Skeletal muscle satellite cell (primary cell): ENCODE results near the gene RASD1.

Experiments used
- H3K27me3 ChIP-seq: 2 replicates; pipeline ENCODE4 v1.7.0; 2013; ENCODE audit warnings: low read length; ENCODE audit not compliant: control insufficient read depth, insufficient read depth
- H3K36me3 ChIP-seq: 2 replicates; pipeline ENCODE4 v1.7.0; 2013; ENCODE audit warnings: mild to moderate bottlenecking, control low read depth, low read length; ENCODE audit not compliant: insufficient read depth
- H3K4me1 ChIP-seq: 2 replicates; pipeline ENCODE4 v1.7.0; 2013; ENCODE audit warnings: low read length; ENCODE audit not compliant: control insufficient read depth, insufficient read depth
- H3K4me2 ChIP-seq: 2 replicates; pipeline ENCODE4 v1.7.0; 2013; ENCODE audit warnings: mild to moderate bottlenecking, low read length
- H3K4me3 ChIP-seq: 2 replicates; pipeline ENCODE4 v1.7.0; 2013; ENCODE audit warnings: low read length
- H3K9ac ChIP-seq: 2 replicates; pipeline ENCODE4 v1.7.0; 2013; ENCODE audit warnings: mild to moderate bottlenecking, low read depth, low read length, moderate library complexity
- H3K9me3 ChIP-seq: replicated peaks from 2 replicates; pipeline ENCODE4 v1.7.0; 2013; ENCODE audit warnings: mild to moderate bottlenecking, control low read depth, low read length

The RASD1 gene

DNA sequence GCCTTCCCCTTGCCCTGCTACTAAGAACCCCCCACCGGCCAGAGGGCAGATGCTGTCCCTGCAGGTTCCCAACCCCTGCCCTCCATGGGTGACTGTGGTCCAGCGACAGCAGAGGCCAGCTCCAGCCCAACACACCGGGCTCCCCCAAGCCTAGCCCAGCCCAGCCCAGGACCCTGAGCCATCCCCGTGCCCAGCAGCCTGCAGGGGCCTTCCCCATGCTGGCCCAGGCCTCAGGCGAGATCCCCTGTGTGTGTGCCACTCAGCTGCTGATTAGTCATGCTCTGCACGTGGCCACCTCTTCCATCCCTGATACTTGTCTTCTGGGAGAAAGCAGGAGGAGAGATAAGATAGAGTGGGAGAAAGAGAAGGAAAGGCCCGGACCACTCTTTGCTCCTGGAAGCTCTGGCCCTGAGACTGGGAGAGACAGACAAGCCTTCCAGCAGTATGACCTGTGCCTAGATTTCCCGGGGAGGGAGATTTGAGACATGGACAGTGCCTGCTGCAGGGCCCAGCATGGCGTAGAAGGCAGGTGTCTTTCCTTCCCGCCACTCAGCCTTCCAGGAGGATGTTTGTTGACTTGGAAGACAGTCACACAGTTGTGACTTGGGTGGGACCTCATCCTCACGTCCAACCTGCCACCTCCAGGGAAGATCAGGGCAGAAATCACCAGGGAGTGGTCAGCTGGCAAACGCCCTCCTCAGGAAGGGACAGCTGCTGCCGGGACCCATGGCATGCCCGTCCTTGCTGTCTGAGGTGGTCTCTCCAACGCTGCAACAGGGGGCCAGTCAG is 41.3 kb upstream of the RASD1 start:
- Histone ChIP-seq H3K9ac (no peak overlapping the region), H3K4me3 (no peak overlapping the region), H3K4me1 (peaks cover 16% of the 10 kb centered on the region), H3K36me3 (no peaks in the 10 kb centered on the region), H3K9me3 (no peaks in the 10 kb centered on the region), H3K4me2 (no peak overlapping the region), H3K27me3 (no peaks in the 10 kb centered on the region)

DNA sequence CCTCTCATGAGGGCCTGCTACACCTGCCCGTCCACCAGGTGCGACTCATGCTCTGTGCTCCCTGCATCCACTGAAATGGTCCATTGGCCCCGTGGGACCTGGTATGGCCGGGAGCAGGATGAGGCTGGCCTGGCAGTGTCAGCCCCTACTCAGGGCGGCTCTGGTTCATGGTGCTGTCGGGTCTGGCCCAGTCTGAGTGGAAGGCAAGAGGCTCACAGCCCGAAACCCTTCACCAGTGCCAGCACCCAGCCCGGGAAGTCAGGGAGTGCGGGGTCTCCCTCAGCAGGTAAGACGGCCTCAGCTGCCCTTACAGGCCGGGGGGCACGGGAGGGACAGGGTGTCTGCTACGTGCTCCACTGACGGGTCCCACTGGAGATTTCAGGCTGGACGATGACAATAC is 40.5 kb upstream of the RASD1 start:
- H3K27me3 ChIP-seq = no peaks in the 10 kb centered on the region
- no peaks in the 10 kb centered on the region for H3K9me3 ChIP-seq
- H3K36me3 ChIP-seq = no peaks in the 10 kb centered on the region
- H3K4me3 ChIP-seq = no peak overlapping the region
- H3K4me2 ChIP-seq = no peak overlapping the region
- peaks cover 16% of the 10 kb centered on the region for H3K4me1 ChIP-seq
- no peak overlapping the region for H3K9ac ChIP-seq

DNA sequence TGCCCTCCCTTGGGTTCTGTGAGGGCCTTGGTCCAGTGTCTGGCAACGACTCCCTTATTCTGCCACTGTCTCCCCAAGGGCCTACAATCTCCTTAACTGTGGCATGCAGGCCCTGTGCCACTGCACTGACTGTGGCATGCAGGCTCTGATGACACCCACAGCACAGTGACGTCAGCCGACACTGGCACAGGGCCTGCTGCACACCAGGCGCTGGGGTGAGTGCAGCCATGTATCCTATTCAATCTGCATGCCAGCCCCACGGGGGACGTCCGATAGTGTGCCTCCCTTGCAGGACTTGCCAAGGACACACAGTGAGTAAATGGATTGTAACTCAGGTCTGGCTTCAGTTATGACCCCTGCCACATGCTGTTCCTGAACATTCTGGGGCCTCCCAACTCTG is 39.8 kb upstream of the RASD1 start:
- no peaks in the 10 kb centered on the region for H3K36me3 ChIP-seq
- H3K9ac ChIP-seq = no peak overlapping the region
- H3K9me3 ChIP-seq = no peaks in the 10 kb centered on the region
- H3K4me3 ChIP-seq = no peak overlapping the region
- H3K4me2 ChIP-seq = no peak overlapping the region
- no peaks in the 10 kb centered on the region for H3K27me3 ChIP-seq
- H3K4me1 ChIP-seq = peaks cover 16% of the 10 kb centered on the region

DNA sequence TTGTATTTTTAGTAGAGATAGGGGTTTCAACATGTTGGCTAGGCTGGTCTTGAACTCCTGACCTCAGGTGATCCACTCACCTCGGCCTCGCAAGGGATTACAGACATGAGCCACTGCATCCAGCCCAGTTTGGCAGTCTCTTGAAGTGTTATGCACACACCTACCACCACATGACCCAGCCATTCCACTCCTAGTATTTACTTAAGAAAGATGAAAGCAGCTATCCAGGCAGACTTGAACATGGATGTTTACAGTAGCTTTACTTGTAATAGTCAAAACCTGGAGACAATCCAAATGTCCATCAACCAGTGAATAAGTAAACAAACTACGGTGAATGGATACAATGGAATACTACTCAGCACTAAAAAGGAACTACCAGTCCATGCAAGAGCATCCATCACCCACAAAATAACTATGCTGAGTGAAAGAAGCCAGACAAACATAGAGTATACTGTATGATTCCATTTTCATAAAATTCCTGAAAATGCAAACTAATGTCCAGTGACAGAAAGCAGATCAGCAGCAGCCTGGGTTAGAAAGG is 37.8 kb upstream of the RASD1 start:
- peaks cover 16% of the 10 kb centered on the region for H3K4me1 ChIP-seq
- no peaks in the 10 kb centered on the region for H3K9me3 ChIP-seq
- H3K4me2 ChIP-seq = no peak overlapping the region

DNA sequence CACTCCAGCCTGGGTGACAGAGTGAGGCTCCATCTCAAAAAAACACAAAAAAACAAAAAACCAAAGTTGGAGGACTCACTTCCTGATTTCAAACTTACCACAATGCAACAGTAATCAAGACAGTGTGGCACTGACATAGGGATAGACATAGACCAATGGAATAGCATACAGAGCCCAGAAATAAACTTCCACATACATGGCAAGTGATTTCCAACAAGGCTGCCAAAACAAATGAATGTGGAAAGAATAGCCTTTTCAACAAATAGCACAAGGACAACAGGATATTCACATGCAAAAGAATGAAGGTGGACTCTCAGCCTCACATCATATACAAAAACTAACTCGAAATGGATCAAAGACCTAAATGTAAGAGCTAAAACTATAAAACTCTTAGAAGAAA is 36.8 kb upstream of the RASD1 start:
- Histone ChIP-seq H3K9ac (no peak overlapping the region), H3K4me2 (no peak overlapping the region), H3K9me3 (no peaks in the 10 kb centered on the region), H3K4me3 (no peak overlapping the region), H3K27me3 (no peaks in the 10 kb centered on the region), H3K36me3 (no peaks in the 10 kb centered on the region), H3K4me1 (peaks cover 12% of the 10 kb centered on the region)

More for the DNA sequence above, 37.8 kb upstream of the RASD1 start:
- no peak overlapping the region for H3K4me3 ChIP-seq
- H3K36me3 ChIP-seq = no peaks in the 10 kb centered on the region
- no peak overlapping the region for H3K9ac ChIP-seq
- H3K27me3 ChIP-seq = no peaks in the 10 kb centered on the region

DNA sequence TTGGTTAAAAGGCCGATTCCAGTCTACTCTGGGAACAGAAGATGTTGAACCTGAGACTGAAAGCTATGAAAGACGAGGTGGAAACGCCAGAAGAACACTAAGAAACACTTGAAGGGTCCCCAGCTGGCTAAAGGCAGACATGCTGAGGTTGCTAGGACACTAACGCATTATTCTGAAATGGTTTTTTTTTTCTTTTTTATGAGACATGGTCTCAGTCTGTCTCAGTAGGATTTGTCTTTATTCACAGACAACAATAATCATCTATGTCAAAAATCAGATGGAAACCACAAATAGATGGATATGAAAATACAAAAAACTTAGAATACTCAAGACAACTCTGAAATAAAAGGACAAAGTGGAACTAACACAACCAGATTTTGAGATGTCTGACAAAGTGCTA is 35.0 kb upstream of the RASD1 start:
- Histone ChIP-seq H3K4me2 (no peak overlapping the region), H3K4me3 (no peak overlapping the region), H3K9ac (no peak overlapping the region), H3K9me3 (no peaks in the 10 kb centered on the region), H3K36me3 (no peaks in the 10 kb centered on the region), H3K4me1 (peaks cover 7% of the 10 kb centered on the region), H3K27me3 (no peaks in the 10 kb centered on the region)

DNA sequence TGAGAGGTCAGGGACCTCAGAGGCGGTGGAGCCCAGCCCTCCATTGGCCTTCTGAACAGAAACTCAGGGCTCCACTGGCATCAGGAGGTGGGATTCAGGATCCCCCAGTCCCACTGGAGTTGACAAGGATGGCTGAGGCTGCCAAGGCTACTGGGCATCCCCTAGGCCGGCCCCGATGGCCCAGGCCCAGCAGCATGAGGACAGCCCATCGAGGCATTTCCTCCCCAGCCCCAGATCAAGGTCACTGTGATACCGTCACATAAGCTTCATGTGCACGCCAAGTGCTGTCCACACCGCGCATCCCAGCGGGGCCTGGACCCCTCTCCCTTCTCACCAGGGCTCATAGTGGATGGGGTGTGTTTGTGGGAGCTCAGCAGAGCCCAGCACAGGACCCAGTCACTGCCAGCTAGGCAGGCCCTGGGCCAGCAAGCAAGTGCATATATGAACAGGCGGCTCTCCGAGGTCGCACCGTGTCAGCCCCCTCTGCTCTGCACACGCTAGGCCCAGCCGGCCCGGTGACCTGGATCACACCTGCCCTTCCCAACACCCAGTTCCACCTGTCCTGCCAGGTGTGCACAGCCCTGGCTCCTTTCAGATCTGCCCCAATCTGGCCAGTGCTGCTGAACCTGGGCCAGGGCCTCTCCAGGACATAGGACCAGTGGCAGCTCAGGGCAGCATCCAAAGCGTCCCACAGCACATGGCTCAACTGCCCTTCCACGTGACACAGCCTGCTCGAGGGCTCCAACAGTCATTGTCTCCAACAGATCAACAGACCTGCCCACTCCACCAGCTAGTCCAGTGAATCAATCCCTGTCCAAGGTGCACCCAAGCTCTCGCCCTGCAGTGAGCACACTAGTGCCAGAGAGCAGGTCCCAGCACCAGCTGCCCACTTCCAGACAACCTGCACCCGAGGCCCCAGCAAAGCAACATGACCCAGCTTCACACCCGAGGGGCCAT is 32.8 kb upstream of the RASD1 start:
- H3K36me3 ChIP-seq = no peaks in the 10 kb centered on the region
- H3K4me3 ChIP-seq = no peak overlapping the region
- no peaks in the 10 kb centered on the region for H3K4me1 ChIP-seq
- no peak overlapping the region for H3K4me2 ChIP-seq
- no peaks in the 10 kb centered on the region for H3K27me3 ChIP-seq
- no peak overlapping the region for H3K9ac ChIP-seq
- H3K9me3 ChIP-seq = no peaks in the 10 kb centered on the region

DNA sequence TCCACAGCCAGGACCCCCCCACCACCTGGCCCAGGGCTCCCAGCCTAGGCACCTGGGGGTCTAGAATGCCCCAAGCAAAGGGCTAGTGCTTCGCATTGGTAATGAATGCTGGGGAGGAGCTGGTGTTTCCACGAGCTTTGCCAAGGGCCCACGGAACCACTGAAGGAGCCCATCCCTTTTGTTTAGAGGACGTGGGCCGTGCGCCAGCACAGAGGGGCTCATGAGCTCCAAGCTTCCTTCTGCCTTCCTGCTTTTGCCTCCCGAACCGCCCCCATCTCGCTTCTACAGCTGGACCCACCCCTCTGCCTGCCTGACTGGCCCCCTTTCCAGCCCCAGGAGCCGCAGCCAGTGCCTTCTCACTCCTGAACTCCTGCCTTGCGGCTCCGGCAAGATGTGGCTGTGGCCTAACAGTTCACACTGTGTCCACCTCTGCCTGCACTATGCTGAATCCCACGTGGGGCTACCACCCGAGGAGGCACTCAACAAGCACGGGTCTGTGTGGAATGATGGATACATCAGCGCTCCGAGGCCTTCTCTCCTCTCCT is 31.8 kb upstream of the RASD1 start:
- H3K27me3 ChIP-seq = no peaks in the 10 kb centered on the region
- no peak overlapping the region for H3K4me2 ChIP-seq
- no peaks in the 10 kb centered on the region for H3K4me1 ChIP-seq
- H3K9ac ChIP-seq = no peak overlapping the region
- H3K36me3 ChIP-seq = no peaks in the 10 kb centered on the region
- H3K9me3 ChIP-seq = no peaks in the 10 kb centered on the region
- no peak overlapping the region for H3K4me3 ChIP-seq

DNA sequence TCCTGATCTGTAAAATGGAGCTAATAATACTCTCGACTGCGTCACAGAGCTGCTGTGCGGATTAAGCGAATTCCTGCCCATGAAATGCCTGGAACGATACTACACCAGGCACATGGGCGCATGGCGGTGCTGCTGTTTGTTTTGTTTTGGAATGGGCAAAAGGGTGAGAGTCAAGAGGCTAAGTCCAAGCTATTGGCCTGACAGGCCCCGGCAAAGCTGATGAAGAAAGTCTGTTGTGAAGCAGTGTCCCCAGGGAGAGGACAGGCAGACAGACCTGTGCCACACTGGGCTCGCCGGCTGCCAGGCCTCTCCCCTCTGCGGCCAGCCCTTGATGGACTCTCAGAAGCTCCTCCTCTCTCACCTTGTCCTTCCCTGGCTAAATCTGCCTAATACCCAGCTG is 31.3 kb upstream of the RASD1 start:
- Histone ChIP-seq H3K4me2 (no peak overlapping the region), H3K4me3 (no peak overlapping the region), H3K27me3 (no peaks in the 10 kb centered on the region), H3K36me3 (no peaks in the 10 kb centered on the region), H3K4me1 (no peaks in the 10 kb centered on the region), H3K9me3 (no peaks in the 10 kb centered on the region), H3K9ac (no peak overlapping the region)

DNA sequence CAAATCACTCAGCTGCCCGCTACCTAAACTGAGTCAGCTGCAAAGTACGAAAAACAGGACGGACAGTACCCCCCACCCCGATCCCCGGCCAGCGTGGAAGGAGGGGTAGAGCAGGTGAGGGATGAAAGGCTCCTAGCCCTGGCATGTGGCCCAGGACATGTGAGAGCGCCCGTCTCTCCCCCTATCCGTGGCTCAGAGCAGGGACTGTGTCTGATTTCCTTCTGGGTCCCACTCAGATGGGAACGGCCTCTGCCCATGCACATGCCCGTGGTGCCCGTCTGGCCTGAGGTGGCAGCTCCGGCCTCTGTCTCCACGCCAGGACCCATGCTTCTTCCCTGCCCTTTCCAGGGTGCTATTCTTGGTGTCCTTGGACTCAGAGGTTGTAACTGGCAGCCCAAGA is 30.2 kb upstream of the RASD1 start:
- no peaks in the 10 kb centered on the region for H3K36me3 ChIP-seq
- no peaks in the 10 kb centered on the region for H3K27me3 ChIP-seq
- H3K4me3 ChIP-seq = no peak overlapping the region
- H3K4me2 ChIP-seq = no peak overlapping the region
- H3K9ac ChIP-seq = no peak overlapping the region
- H3K9me3 ChIP-seq = no peaks in the 10 kb centered on the region
- H3K4me1 ChIP-seq = no peaks in the 10 kb centered on the region

DNA sequence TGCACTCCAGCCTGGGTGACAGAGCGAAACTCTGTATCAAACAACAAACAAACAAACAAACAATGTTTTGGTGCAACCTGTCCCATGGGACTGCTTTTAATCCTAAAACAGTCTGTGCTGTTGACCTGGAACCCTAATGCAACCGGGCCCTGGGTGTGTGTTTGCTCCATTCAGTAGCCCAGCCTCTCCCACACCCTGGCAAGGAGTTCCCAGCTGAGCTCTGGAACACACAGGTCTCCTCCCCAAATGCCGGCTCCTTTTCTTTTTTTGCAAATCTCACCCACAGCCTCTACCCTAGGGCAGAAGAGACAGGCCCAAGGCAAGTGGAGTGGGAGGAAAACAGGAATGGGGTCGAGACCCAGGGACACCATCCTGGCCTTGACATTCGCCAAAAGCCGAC is 29.8 kb upstream of the RASD1 start:
- H3K4me3 ChIP-seq = no peak overlapping the region
- H3K4me1 ChIP-seq = no peaks in the 10 kb centered on the region
- no peak overlapping the region for H3K9ac ChIP-seq

More for the DNA sequence above, 29.8 kb upstream of the RASD1 start:
- no peaks in the 10 kb centered on the region for H3K9me3 ChIP-seq
- no peak overlapping the region for H3K4me2 ChIP-seq
- no peaks in the 10 kb centered on the region for H3K36me3 ChIP-seq
- no peaks in the 10 kb centered on the region for H3K27me3 ChIP-seq
